Parathyroid adenoma (tissue), 2 donors: ENCODE data around the gene REEP1.

Experiments
- H2AFZ ChIP-seq: fragments of 300-600 bp; sonication (generic); one replicate; pipeline ENCODE4 v1.7.0; 2017; ENCODE audit warnings: antibody characterized with exemption, mild to moderate bottlenecking
- H3K27ac ChIP-seq: fragments of 300-600 bp; sonication (generic); one replicate; pipeline ENCODE4 v1.7.0; 2017
- H3K27me3 ChIP-seq: fragments of 300-600 bp; sonication (generic); one replicate; pipeline ENCODE4 v1.7.0; 2017; ENCODE audit warnings: low read length; ENCODE audit not compliant: control insufficient read depth, insufficient read depth
- H3K36me3 ChIP-seq: fragments of 300-600 bp; sonication (generic); one replicate; pipeline ENCODE4 v1.7.0; 2017; ENCODE audit warnings: low read length; ENCODE audit not compliant: control insufficient read depth, insufficient read depth
- H3K4me1 ChIP-seq: fragments of 300-600 bp; sonication (generic); one replicate; pipeline ENCODE4 v1.7.0; 2017; ENCODE audit warnings: control low read depth
- H3K4me2 ChIP-seq: fragments of 300-600 bp; sonication (generic); one replicate; pipeline ENCODE4 v1.7.0; 2017; ENCODE audit warnings: low read length
- H3K4me3 ChIP-seq: fragments of 300-600 bp; sonication (generic); one replicate; pipeline ENCODE4 v1.7.0; 2017; ENCODE audit warnings: low read depth, low read length
- H3K79me2 ChIP-seq: fragments of 300-600 bp; sonication (generic); one replicate; pipeline ENCODE4 v1.7.0; 2017; ENCODE audit warnings: control low read depth
- H3K9ac ChIP-seq: fragments of 300-600 bp; sonication (generic); one replicate; pipeline ENCODE4 v1.7.0; 2017; ENCODE audit warnings: mild to moderate bottlenecking
- H3K9me3 ChIP-seq: fragments of 300-600 bp; sonication (generic); one replicate; pipeline ENCODE4 v1.7.0; 2017; ENCODE audit warnings: low read length; ENCODE audit not compliant: control insufficient read depth
- TF ChIP-seq, protein P1 (sequence below): fragments of 300-600 bp; sonication (generic); IDR thresholded peaks from one replicate; pipeline ENCODE4 v1.7.0; 2017; ENCODE audit warnings: antibody characterized with exemption, mild to moderate bottlenecking
- donor health status: primary hyperparathyroidism.

The REEP1 gene

DNA sequence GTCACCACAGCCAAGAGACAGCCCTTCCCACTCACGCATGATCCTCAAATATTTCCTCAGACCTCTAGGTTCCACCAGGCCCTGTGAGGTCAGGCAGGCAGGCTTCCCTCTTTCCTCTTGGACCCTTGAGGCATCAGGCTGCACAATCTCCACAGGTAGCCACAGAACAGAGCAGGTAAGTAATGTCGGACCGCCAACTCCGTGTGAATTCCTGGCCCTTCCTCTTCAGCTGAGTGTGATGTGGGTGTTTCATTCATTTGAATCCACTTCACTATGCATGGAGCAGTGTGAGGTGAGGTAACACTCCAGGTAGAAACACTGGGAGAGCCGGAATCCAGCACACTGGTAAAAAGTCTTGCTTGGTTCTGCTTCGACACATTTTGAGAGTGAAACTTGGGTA lies 94.2 kb downstream of the REEP1 start:
- H3K27ac ChIP-seq: no peak overlapping the region
- no peak overlapping the region for H2AFZ ChIP-seq
- H3K27me3 ChIP-seq: no peaks in the 10 kb centered on the region
- no peak overlapping the region for H3K9ac ChIP-seq
- no peaks in the 10 kb centered on the region for H3K9me3 ChIP-seq
- no peaks in the 10 kb centered on the region for H3K79me2 ChIP-seq
- H3K36me3 ChIP-seq: no peaks in the 10 kb centered on the region
- TF ChIP-seq, protein P1, sequence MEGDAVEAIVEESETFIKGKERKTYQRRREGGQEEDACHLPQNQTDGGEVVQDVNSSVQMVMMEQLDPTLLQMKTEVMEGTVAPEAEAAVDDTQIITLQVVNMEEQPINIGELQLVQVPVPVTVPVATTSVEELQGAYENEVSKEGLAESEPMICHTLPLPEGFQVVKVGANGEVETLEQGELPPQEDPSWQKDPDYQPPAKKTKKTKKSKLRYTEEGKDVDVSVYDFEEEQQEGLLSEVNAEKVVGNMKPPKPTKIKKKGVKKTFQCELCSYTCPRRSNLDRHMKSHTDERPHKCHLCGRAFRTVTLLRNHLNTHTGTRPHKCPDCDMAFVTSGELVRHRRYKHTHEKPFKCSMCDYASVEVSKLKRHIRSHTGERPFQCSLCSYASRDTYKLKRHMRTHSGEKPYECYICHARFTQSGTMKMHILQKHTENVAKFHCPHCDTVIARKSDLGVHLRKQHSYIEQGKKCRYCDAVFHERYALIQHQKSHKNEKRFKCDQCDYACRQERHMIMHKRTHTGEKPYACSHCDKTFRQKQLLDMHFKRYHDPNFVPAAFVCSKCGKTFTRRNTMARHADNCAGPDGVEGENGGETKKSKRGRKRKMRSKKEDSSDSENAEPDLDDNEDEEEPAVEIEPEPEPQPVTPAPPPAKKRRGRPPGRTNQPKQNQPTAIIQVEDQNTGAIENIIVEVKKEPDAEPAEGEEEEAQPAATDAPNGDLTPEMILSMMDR: no peak
- no peaks in the 10 kb centered on the region for H3K4me1 ChIP-seq
- H3K4me2 ChIP-seq: no peak overlapping the region
- H3K4me3 ChIP-seq: no peak overlapping the region

DNA sequence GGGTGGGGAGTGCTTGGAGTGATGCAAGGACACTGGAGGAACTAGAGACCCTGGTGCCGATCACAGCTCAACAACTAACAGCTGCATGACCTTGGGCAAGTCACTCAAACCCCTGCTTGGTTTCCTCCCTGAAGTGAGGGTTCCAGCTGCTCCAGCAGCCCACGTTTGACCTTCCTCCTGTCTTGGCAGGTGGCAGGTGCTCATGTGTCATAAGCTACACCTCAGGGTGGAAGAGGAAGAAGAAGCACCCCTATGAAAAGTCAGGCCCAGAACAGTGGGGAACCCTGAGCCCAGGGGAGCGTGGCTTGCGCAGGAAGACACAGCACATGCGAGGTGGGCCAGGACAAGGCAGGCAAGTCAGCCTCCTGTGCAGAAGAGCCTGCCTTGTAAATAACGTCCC lies 95.8 kb downstream of the REEP1 start:
- no peaks in the 10 kb centered on the region for H3K79me2 ChIP-seq
- no peak overlapping the region for H3K4me3 ChIP-seq
- no peak overlapping the region for H3K4me2 ChIP-seq
- no peaks in the 10 kb centered on the region for H3K9me3 ChIP-seq
- no peak overlapping the region for H2AFZ ChIP-seq
- H3K36me3 ChIP-seq: no peaks in the 10 kb centered on the region
- no peaks in the 10 kb centered on the region for H3K4me1 ChIP-seq
- no peak overlapping the region for H3K27ac ChIP-seq
- H3K27me3 ChIP-seq: no peaks in the 10 kb centered on the region
- H3K9ac ChIP-seq: no peak overlapping the region
- TF ChIP-seq, protein P1: no peak

DNA sequence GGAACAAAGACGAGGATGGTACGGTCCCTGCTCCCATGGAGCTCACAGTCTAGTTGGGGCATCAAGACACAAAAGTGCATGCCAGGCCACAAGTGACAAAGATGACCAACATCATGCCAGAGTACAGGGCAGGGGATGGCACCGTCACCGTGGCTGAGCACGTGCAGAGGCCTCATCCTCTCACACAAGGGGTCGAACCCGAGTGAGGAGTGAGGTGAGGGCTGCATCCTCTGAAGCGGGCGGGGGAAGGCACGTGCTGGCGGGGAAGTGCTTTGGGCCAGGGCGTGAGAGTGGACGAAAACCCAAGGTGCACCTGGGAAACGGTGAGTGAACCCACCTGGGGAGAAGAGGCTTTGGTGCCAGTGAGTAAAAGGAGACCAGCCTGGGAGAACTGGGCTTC lies 97.2 kb downstream of the REEP1 start:
- Histone ChIP-seq H3K27me3 (no peaks in the 10 kb centered on the region), H3K4me3 (no peak overlapping the region), H3K36me3 (no peaks in the 10 kb centered on the region), H3K4me1 (no peaks in the 10 kb centered on the region), H3K4me2 (no peak overlapping the region), H3K9ac (no peak overlapping the region), H3K27ac (no peak overlapping the region), H2AFZ (no peak overlapping the region), H3K79me2 (no peaks in the 10 kb centered on the region), H3K9me3 (no peaks in the 10 kb centered on the region)
- TF ChIP-seq, protein P1: no peak

DNA sequence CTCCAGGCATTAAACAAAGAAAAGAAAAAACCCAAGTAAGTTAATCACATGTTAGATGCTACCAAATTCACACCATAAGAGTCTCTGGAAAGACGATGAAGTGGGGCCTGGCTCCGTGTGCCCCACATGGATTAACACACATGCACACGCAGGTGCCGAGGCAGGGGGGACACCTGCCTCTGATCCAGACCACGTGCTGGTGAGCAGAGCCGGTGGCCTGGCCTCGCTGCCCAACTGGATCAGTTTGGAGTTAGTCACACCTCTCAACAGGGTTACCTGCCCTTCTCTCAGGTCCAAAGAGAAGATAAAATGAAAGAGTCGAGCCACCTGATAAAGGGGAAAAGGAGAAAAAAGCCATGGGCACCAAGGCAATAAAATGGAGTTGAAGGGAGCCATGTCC lies 97.7 kb downstream of the REEP1 start:
- H3K27ac ChIP-seq: no peak overlapping the region
- H3K27me3 ChIP-seq: no peaks in the 10 kb centered on the region
- no peak overlapping the region for H3K4me3 ChIP-seq
- no peak overlapping the region for H3K4me2 ChIP-seq
- H3K4me1 ChIP-seq: no peaks in the 10 kb centered on the region
- H3K9me3 ChIP-seq: no peaks in the 10 kb centered on the region
- H3K9ac ChIP-seq: no peak overlapping the region
- H3K36me3 ChIP-seq: no peaks in the 10 kb centered on the region
- no peaks in the 10 kb centered on the region for H3K79me2 ChIP-seq
- no peak overlapping the region for H2AFZ ChIP-seq
- TF ChIP-seq, protein P1: no peak

DNA sequence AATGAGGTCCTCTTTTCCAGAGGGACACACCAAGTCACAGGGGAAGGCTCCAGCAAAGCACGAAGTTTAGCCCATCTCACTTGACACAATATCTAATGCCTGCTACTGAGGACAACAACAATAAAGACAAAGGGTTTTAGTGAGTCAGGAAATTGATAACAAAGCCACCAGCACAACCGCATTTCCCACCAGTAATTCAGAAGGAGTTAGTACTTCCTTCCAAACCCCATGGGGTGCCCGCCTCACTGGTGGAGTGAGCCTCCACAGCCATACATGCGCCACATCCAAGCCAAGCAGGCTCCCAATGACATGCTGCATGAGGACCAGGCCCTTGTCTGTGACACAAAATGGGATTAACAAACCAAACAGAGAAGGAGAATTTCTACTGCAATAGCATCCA lies 98.1 kb downstream of the REEP1 start:
- Histone ChIP-seq H3K27me3 (no peaks in the 10 kb centered on the region), H3K4me1 (no peaks in the 10 kb centered on the region), H3K4me2 (no peak overlapping the region), H3K27ac (no peak overlapping the region), H3K4me3 (no peak overlapping the region), H3K9me3 (no peaks in the 10 kb centered on the region), H3K9ac (no peak overlapping the region), H2AFZ (no peak overlapping the region), H3K36me3 (no peaks in the 10 kb centered on the region), H3K79me2 (no peaks in the 10 kb centered on the region)
- TF ChIP-seq, protein P1: no peak
